Endothelial cell (in vitro differentiated cells): ENCODE results near the gene UCP3. TPM values are rescaled to one million over a fixed set of nuclear protein-coding genes. Genes with fewer than 3 reads are reported as not detected.
A peak's percentile ranks its signal among the peaks of the same experiment; 100 is the strongest.

Experiments used
- DNase-seq: peaks from one replicate; pipeline ENCODE4 v3.0.0; 2021; ENCODE audit warnings: low spot score
- H3K27ac Mint-ChIP-seq: one replicate; pipeline ENCODE4 v1.8.0; 2021; ENCODE audit warnings: mixed read lengths, inconsistent platforms; ENCODE audit not compliant: unreplicated experiment
- H3K27me3 Mint-ChIP-seq: one replicate; pipeline ENCODE4 v1.8.0; 2021; ENCODE audit warnings: mild to moderate bottlenecking, moderate library complexity, mixed read lengths, inconsistent platforms; ENCODE audit not compliant: unreplicated experiment
- H3K36me3 Mint-ChIP-seq: one replicate; pipeline ENCODE4 v1.8.0; 2021; ENCODE audit warnings: mild to moderate bottlenecking, low read depth, mixed read lengths, inconsistent platforms; ENCODE audit not compliant: unreplicated experiment
- H3K4me1 Mint-ChIP-seq: one replicate; pipeline ENCODE4 v1.8.0; 2021; ENCODE audit warnings: mild to moderate bottlenecking, mixed read lengths, inconsistent platforms; ENCODE audit not compliant: unreplicated experiment
- H3K4me3 Mint-ChIP-seq: one replicate; pipeline ENCODE4 v1.8.0; 2021; ENCODE audit warnings: mild to moderate bottlenecking, mixed read lengths, inconsistent platforms; ENCODE audit not compliant: unreplicated experiment
- H3K9me3 Mint-ChIP-seq: one replicate; pipeline ENCODE4 v1.8.0; 2021; ENCODE audit warnings: mixed read lengths, inconsistent platforms; ENCODE audit not compliant: unreplicated experiment
- CTCF ChIP-seq: fragments of 200-600 bp; sonication (generic); IDR thresholded peaks from one replicate; pipeline ENCODE4 v1.5.0; 2021; ENCODE audit warnings: antibody characterized with exemption; ENCODE audit not compliant: unreplicated experiment
- total RNA-seq: library from RNA; stranded (reverse); fragmentation: NEBNext Ultra II Directional; extraction: Animal tissue kit (Norgen Biotek cat#: 25700); gene quantifications from one replicate; pipeline ENCODE4 v1.2.1, GENCODE V29; 2021; ENCODE audit not compliant: unreplicated experiment

The UCP3 gene
- total RNA-seq, 1 donor from 2014 or later: 1.6 TPM

DNA sequence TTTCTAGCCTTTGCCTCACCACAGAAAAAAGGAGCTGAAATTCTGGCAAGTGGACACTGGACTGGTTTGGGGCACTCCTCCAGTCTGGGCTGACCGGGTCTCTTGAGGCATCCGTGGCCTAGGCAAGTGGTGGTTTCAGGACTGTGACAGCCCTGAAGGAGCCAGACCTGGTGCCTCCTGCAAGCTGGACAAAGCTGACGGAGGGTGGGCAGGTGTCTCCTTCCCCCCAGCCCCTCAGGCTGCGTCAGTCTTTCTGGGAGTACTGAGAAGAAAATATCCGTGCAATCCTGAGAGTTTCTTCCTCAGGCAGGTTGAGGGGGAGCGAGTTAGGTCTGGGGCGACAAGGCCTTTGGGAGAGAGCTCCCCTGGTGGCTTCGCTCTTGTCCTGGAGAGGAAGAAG, 4.3 kb upstream of the UCP3 start:
- peaks cover 25% of the 10 kb centered on the region for H3K36me3 Mint-ChIP-seq
- no peak overlapping the region for H3K27ac Mint-ChIP-seq
- H3K27me3 Mint-ChIP-seq: peaks cover 2% of the 10 kb centered on the region
- H3K4me3 Mint-ChIP-seq: no peak overlapping the region
- no peaks in the 10 kb centered on the region for H3K9me3 Mint-ChIP-seq
- DNase-seq: no peak
- no peak for TF ChIP-seq CTCF
- peaks cover 3% of the 10 kb centered on the region for H3K4me1 Mint-ChIP-seq

DNA sequence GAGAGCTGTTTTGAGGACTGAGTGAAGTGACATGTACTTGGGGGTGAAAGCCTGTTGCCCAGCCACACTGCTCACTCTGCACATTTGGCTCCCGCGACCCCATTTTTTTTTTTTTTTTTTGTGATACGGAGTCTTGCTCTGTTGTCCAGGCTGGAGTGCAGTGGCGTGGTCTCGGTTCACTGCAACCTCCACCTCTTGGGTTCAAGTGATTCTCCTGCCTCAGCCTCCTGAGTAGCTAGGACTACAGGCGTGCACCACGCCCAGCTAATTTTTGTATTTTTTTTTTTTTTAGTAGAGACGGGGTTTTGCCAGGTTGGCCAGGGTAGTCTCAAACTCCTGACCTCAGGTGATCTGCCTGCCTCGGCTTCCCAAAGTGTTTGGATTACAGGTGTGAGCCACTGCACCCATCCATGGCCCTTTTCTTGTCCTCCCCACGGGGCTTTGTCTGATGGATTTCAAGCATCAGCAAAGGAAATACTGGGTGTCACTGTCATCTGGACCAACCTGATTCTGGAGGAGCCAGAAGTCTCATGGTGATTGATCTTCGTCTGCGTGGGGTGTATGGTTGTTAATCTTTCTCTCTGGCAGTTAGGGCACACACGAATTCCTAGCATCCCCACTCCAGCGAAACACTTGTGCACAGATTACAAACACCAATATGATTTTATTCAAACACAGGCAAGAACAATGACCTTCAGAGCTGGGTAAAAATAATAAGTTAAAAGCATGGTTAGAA, 3.4 kb upstream of the UCP3 start:
- no peaks in the 10 kb centered on the region for H3K9me3 Mint-ChIP-seq
- DNase-seq: no peak
- no peak overlapping the region for H3K27ac Mint-ChIP-seq
- H3K27me3 Mint-ChIP-seq: peaks cover 2% of the 10 kb centered on the region
- H3K36me3 Mint-ChIP-seq: peaks cover 23% of the 10 kb centered on the region
- no peak for TF ChIP-seq CTCF
- H3K4me3 Mint-ChIP-seq: no peak overlapping the region
- peaks cover 3% of the 10 kb centered on the region for H3K4me1 Mint-ChIP-seq

GRCh38 chr11:74011360-74012073, 2.6 kb upstream of the UCP3 start:
- Mint-ChIP-seq H3K9me3 (no peaks in the 10 kb centered on the region), H3K4me1 (peaks cover 3% of the 10 kb centered on the region), H3K4me3 (no peak overlapping the region), H3K36me3 (peaks cover 17% of the 10 kb centered on the region), H3K27me3 (peaks cover 2% of the 10 kb centered on the region), H3K27ac (no peak overlapping the region)
- no peak for DNase-seq
- TF ChIP-seq CTCF: no peak

GRCh38 chr11:74010306-74011300, 1.7 kb upstream of the UCP3 start:
- DNase-seq: no peak
- no peaks in the 10 kb centered on the region for H3K9me3 Mint-ChIP-seq
- peaks cover 3% of the 10 kb centered on the region for H3K4me1 Mint-ChIP-seq
- no peak overlapping the region for H3K27ac Mint-ChIP-seq
- peak overlapping the region; percentile 23 for H3K4me3 Mint-ChIP-seq
- H3K27me3 Mint-ChIP-seq: peaks cover 4% of the 10 kb centered on the region
- peaks cover 11% of the 10 kb centered on the region for H3K36me3 Mint-ChIP-seq
- TF ChIP-seq CTCF: no peak
